ENCODE results near the gene C11orf68. TPM values are rescaled to one million over a fixed set of nuclear protein-coding genes. Genes with fewer than 3 reads are reported as not detected.

Gene C11orf68
- 19.1 TPM for total RNA-seq

DNA sequence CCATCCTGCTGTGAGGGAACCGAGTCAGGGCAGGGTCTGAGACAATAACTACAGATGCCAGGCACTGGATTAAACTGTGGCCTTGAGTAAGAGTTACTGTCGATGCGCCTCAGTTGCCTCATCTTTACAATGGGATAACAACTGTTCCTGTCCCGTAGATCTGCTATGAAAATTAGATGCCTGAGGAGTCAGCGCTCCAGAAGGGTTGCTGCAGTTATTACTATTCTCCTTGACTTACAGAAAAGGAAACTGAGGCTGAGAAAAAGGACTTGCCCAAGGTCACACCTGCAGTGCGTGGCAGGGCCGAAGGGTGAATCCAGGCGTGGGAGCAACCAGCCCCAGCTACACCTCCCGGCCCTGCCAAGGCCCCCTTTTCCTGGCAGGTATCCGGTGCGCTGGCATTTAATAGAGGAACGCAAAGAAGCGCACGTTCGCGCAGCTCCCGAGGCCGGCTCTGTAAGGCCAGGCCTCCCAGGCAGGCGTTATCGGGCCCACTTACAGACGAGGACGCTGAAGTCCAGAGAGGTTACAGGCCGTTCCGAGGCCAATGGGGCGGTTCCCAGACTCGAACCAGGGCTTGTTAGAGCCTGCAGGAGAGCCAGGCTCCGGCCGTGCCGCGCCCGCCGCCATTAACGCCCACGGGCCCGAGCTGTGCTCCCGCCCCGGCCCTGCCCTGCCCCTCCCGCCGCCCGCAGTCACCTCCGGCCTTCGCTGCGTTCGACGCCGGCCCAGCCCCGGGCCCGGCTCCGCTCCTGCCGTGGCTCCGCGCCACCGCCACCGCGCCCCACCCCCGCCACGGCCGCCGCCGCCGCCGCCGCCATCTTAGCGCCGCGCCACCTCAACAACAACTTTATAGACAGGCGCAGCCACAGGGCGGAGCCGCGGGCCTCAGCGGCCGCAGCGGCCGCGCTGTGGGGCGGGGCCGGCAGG, at the start of gene C11orf68:
Gene C11orf68 (minus strand): TSS at position 852 of the 930 bp plus-strand sequence. CDS start 31 bp downstream, at position 821.

GRCh38 chr11:65961267-65962140, 42.6 kb upstream of the C11orf68 start, which contains the start of gene SART1:
Gene SART1, plus strand, starts transcription at chr11:65961734. Its CDS starts 47 bp downstream, at chr11:65961781.

GRCh38 chr11:65945430-65945911, 26.6 kb upstream of the C11orf68 start, which contains the start of gene TSGA10IP:
Gene TSGA10IP, plus strand, starts transcription at chr11:65945480. Its CDS starts 196 bp downstream, at chr11:65945676.

GRCh38 chr11:65919141-65919572, 295 bp upstream of the C11orf68 start, which contains the start of gene DRAP1:
Gene DRAP1, plus strand, starts transcription at chr11:65919426. Its CDS starts 76 bp downstream, at chr11:65919502.

GRCh38 chr11:65900125-65900898, 18.6 kb downstream of the C11orf68 start, which contains the start of gene FOSL1:
Gene FOSL1, minus strand, starts transcription at chr11:65900388. Its CDS starts 49 bp downstream, at chr11:65900339.

DNA sequence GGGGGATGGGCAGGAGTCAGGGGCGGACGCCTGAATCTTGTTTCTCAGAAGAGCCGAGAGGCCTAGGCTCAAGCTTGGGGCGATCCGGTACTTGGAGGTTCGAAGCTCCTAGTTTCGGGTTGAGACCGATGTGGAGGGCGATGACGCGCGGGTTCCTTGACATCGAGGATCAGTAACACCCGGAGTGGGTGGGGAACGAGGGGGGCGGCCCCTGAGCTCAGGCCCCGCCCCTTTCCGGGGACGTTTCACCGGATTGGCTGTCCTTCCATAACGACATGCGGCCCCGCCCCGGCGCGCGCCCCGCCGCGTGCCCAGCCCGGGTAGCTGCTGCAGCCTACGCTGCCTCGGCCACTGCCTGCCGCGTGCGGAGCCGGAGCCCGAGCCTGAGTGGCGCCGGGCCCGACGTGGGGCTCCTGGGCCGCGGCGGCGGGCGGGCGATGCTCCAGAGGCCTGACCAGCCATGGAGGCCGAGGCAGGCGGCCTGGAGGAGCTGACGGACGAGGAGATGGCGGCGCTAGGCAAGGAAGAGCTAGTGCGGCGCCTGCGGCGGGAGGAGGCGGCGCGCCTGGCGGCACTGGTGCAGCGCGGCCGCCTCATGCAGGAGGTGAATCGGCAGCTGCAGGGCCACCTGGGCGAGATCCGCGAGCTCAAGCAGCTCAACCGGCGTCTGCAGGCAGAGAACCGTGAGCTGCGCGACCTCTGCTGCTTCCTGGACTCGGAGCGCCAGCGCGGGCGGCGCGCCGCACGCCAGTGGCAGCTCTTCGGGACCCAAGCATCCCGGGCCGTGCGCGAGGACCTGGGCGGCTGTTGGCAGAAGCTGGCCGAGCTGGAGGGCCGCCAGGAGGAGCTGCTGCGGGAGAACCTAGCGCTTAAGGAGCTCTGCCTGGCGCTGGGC, 28.3 kb downstream of the C11orf68 start, which contains the start of gene CCDC85B:
Gene CCDC85B (plus strand): TSS at position 350 of the 895 bp plus-strand sequence. CDS start 111 bp downstream, at position 461.

GRCh38 chr11:65888163-65888814, 30.6 kb downstream of the C11orf68 start, which contains the start of gene FIBP:
Gene FIBP, minus strand, starts transcription at chr11:65888471. Its CDS starts 53 bp downstream, at chr11:65888418.

GRCh38 chr11:65879617-65880016, 39.2 kb downstream of the C11orf68 start, which contains the start of gene CTSW:
Gene CTSW, plus strand, starts transcription at chr11:65879837. Its CDS starts 18 bp downstream, at chr11:65879855.

GRCh38 chr11:65872586-65873317, 46.1 kb downstream of the C11orf68 start, which contains the start of gene EFEMP2:
Gene EFEMP2, minus strand, starts transcription at chr11:65872800. Its CDS starts 446 bp downstream, at chr11:65872354.

Other genes with a start within 250 kb of the C11orf68 start
- 58.7 TPM for gene KAT5, start 206.8 kb downstream of the C11orf68 start, total RNA-seq
- gene RNASEH2C, start 198.3 kb downstream of the C11orf68 start, total RNA-seq, result 38.4 TPM
- 8.6 TPM for gene AP5B1, start 138.1 kb downstream of the C11orf68 start, total RNA-seq
- 0.49 TPM for gene OVOL1, start 132.0 kb downstream of the C11orf68 start, total RNA-seq
- gene SNX32, start 85.1 kb downstream of the C11orf68 start, total RNA-seq, result 3.1 TPM
- 451 TPM for gene CFL1, start 60.9 kb downstream of the C11orf68 start, total RNA-seq
- 42.3 TPM for gene MUS81, start 58.6 kb downstream of the C11orf68 start, total RNA-seq
- 65.5 TPM for gene EFEMP2, start 46.3 kb downstream of the C11orf68 start, total RNA-seq
- gene CTSW, start 39.2 kb downstream of the C11orf68 start, total RNA-seq, result 0.77 TPM
- 67.0 TPM for gene FIBP, start 30.6 kb downstream of the C11orf68 start, total RNA-seq
- 21.2 TPM for gene CCDC85B, start 28.4 kb downstream of the C11orf68 start, total RNA-seq
- gene FOSL1, start 18.7 kb downstream of the C11orf68 start, total RNA-seq, result not detected
- 54.6 TPM for gene DRAP1, start 364 bp upstream of the C11orf68 start, total RNA-seq
- not detected for gene TSGA10IP, start 26.4 kb upstream of the C11orf68 start, total RNA-seq
- gene SART1, start 42.7 kb upstream of the C11orf68 start, total RNA-seq, result 55.1 TPM
- 34.6 TPM for gene EIF1AD, start 83.1 kb upstream of the C11orf68 start, total RNA-seq
- gene BANF1, start 83.4 kb upstream of the C11orf68 start, total RNA-seq, result 17.2 TPM
- not detected for gene CST6, start 92.9 kb upstream of the C11orf68 start, total RNA-seq
- gene CATSPER1, start 107.4 kb upstream of the C11orf68 start, total RNA-seq, result not detected
- 8.4 TPM for gene GAL3ST3, start 130.1 kb upstream of the C11orf68 start, total RNA-seq
- 125 TPM for gene SF3B2, start 133.3 kb upstream of the C11orf68 start, total RNA-seq
- gene PACS1, start 151.2 kb upstream of the C11orf68 start, total RNA-seq, result 49.3 TPM